Measurements from ENCODE around the gene F8.

DNA sequence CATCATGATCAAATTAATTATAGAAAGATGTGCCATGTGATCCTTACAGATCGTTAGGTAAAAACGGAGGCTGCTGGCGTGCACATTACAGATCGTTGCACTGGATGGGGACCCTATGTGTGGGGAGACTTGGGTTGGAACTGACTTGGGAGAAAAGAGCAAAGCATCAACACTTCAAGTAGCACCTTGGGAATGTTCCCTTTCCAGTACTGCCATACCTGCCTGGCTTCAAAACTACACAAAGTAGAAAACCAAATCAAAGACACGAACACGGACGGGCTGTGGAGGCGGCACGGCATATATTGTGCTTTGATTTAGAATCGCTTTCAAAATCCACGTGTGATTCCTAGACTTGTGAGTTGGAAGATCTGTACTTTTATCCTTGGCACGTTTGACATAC is 47.5 kb upstream of the F8 start:
- TF ChIP-seq, protein P1, sequence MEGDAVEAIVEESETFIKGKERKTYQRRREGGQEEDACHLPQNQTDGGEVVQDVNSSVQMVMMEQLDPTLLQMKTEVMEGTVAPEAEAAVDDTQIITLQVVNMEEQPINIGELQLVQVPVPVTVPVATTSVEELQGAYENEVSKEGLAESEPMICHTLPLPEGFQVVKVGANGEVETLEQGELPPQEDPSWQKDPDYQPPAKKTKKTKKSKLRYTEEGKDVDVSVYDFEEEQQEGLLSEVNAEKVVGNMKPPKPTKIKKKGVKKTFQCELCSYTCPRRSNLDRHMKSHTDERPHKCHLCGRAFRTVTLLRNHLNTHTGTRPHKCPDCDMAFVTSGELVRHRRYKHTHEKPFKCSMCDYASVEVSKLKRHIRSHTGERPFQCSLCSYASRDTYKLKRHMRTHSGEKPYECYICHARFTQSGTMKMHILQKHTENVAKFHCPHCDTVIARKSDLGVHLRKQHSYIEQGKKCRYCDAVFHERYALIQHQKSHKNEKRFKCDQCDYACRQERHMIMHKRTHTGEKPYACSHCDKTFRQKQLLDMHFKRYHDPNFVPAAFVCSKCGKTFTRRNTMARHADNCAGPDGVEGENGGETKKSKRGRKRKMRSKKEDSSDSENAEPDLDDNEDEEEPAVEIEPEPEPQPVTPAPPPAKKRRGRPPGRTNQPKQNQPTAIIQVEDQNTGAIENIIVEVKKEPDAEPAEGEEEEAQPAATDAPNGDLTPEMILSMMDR (conservative IDR thresholded peaks at IDR 0.05): no peak
- TF ChIP-seq EZH2 (IDR thresholded peaks at IDR 0.05; ENCODE audit: low read depth): no peak
